Subcutaneous adipose tissue (tissue), 4 donors: ENCODE measurements around the gene GFRA4. TPM values are rescaled to one million over a fixed set of nuclear protein-coding genes. Genes with fewer than 3 reads are reported as not detected.

Experiments
- total RNA-seq, 4 donors: library from RNA; depleted of rRNA; stranded (reverse); fragments of >200 nt; gene quantifications; one replicate each; pipeline ENCODE4 v1.1.0, GENCODE V29; 2016
- TF ChIP-seq, protein P1 (sequence below): fragments of 450-650 bp; IDR thresholded peaks from one replicate; pipeline ENCODE4 v1.5.1; 2016; ENCODE audit warnings: low read depth, mild to moderate bottlenecking, control low read depth, antibody characterized with exemption, moderate library complexity

GFRA4 gene
- total RNA-seq, 4 donors from 2014 or later, result not detected

- TF ChIP-seq, protein P1, sequence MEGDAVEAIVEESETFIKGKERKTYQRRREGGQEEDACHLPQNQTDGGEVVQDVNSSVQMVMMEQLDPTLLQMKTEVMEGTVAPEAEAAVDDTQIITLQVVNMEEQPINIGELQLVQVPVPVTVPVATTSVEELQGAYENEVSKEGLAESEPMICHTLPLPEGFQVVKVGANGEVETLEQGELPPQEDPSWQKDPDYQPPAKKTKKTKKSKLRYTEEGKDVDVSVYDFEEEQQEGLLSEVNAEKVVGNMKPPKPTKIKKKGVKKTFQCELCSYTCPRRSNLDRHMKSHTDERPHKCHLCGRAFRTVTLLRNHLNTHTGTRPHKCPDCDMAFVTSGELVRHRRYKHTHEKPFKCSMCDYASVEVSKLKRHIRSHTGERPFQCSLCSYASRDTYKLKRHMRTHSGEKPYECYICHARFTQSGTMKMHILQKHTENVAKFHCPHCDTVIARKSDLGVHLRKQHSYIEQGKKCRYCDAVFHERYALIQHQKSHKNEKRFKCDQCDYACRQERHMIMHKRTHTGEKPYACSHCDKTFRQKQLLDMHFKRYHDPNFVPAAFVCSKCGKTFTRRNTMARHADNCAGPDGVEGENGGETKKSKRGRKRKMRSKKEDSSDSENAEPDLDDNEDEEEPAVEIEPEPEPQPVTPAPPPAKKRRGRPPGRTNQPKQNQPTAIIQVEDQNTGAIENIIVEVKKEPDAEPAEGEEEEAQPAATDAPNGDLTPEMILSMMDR, result no peak
These were observed 29.6 kb upstream of the GFRA4 start for GRCh38 chr20:3692706-3693294.

DNA sequence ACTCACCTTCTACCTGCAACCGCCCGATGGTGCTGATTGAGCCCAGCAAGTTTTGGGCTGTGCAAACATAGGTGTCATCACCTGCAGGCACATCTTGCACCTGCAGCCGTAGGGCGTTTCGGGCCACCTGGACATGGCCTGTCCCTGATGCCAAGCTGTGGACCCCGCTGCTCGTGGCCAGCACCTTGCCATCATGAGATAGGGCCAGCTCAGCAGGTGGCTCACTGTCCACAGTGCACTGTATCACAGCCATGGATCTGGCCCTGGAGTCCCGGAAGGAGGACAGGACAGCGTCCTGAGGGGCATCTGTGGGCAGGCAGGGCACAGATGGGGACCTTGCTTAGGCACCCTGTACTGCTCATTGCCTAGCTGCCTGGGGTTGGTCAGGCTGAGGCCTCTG is 28.7 kb upstream of the GFRA4 start:
- TF ChIP-seq, protein P1, result no peak

GRCh38 chr20:3691306-3691705 is 28.1 kb upstream of the GFRA4 start:
- TF ChIP-seq, protein P1, result no peak

DNA sequence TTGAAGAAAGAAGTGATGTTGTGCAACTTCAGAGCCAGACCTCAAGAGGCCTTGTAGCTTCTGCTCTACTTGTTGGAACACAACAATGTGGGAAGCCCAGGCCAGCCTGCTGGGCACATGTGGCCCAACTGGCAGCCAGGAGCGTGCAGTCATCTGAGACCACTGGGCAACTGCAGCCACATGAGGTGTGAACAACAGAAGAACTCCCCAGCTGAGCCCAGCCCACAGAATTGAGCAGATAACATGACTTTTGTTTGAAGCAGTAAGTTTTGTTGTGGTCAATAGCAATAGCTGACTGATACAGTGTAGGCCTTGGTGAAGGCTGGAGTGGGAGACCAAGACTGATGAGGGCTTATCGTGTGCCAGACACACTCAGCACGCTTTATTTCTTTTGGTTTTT is 27.2 kb upstream of the GFRA4 start:
- TF ChIP-seq, protein P1, result no peak

DNA sequence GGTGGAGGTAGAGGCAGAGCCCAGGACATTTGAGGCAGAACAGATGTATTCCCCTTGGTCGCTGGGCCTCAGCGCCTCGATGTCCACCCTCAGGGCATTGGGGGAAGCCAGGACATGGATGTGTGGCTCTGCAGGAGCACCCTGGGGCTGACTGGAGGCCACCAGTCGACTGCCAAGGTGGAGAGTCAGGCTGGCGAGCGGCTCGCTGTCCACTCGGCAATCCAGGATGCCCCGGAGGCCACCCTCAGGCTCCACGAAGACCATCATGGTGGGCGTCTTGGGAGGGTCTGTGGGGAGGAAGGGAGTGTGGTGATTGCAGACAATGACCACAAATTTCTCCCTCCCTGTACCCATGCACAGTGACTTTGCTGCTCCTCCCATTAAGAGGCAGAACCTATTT is 26.8 kb upstream of the GFRA4 start:
- TF ChIP-seq, protein P1, result no peak

GRCh38 chr20:3687655-3688054 is 24.5 kb upstream of the GFRA4 start:
- TF ChIP-seq, protein P1, result no peak

- TF ChIP-seq, protein P1, result no peak
These were observed 23.7 kb upstream of the GFRA4 start for GRCh38 chr20:3686867-3687321.
